CD14-positive monocyte (primary cell): ENCODE results near the gene ALDH1B1. TPM values are rescaled to one million over a fixed set of nuclear protein-coding genes. Genes with fewer than 3 reads are reported as not detected.

Source experiments
- DNase-seq, 3 donors: peaks; one replicate each; pipeline ENCODE4 v3.0.0-alpha.2; 2011 to 2022
- H2AFZ ChIP-seq: 2 replicates; pipeline ENCODE4 v1.6.0; 2012; ENCODE audit warnings: mild to moderate bottlenecking, low read depth, low read length, inconsistent platforms; ENCODE audit not compliant: insufficient read depth, poor library complexity, severe bottlenecking
- H3K27ac ChIP-seq, 2 donors: 1 replicate in 1 of 2; 2 replicates in 1 of 2; pipeline ENCODE4 v1.5.1; 2012 to 2013; ENCODE audit warnings: low read length in 2 of 2, control low read depth in 1 of 2, inconsistent platforms in 1 of 2, low read depth in 1 of 2, mild to moderate bottlenecking in 1 of 2
- H3K27me3 ChIP-seq, 2 donors: one replicate each; pipeline versions ENCODE4 v1.6.0 to v1.6.1; 2011 to 2013; ENCODE audit warnings: low read length in 2 of 2; ENCODE audit not compliant: control insufficient read depth in 2 of 2, insufficient read depth in 2 of 2
- H3K36me3 ChIP-seq, 2 donors: replicated peaks in 1 of 2; 1 replicate in 1 of 2; 2 replicates in 1 of 2; pipeline versions ENCODE4 v1.5.1 to v1.6.1; 2012 to 2013; ENCODE audit warnings: low read length in 2 of 2, control low read depth in 1 of 2, inconsistent platforms in 1 of 2, mild to moderate bottlenecking in 1 of 2; ENCODE audit not compliant: insufficient read depth in 2 of 2, control insufficient read depth in 1 of 2
- H3K4me1 ChIP-seq, 2 donors: 1 replicate in 1 of 2; 2 replicates in 1 of 2; pipeline versions ENCODE4 v1.5.1 to v1.6.1; 2012 to 2013; ENCODE audit warnings: low read length in 2 of 2, control low read depth in 1 of 2, inconsistent platforms in 1 of 2, mild to moderate bottlenecking in 1 of 2, moderate library complexity in 1 of 2; ENCODE audit not compliant: insufficient read depth in 2 of 2, control insufficient read depth in 1 of 2
- H3K4me2 ChIP-seq: replicated peaks from 2 replicates; pipeline ENCODE3; 2012; ENCODE audit warnings: low read length, moderate library complexity, mild to moderate bottlenecking; ENCODE audit not compliant: poor library complexity, severe bottlenecking; ENCODE audit errors: extremely low read depth
- H3K4me3 ChIP-seq, 3 experiments: fragments of 200-600 bp in 1 of 3; sonication (generic) in 1 of 3; replicated peaks in 1 of 3; 1 replicate in 2 of 3; 2 replicates in 1 of 3; pipeline ENCODE4 v1.5.1; 2011 to 2013; ENCODE audit warnings: low read length in 3 of 3, mild to moderate bottlenecking in 3 of 3, control low read depth in 2 of 3, low read depth in 2 of 3, inconsistent platforms in 1 of 3, moderate library complexity in 1 of 3
- H3K79me2 ChIP-seq: 2 replicates; pipeline ENCODE4 v1.6.0; 2012; ENCODE audit warnings: mild to moderate bottlenecking, control low read depth, inconsistent platforms, low read length, moderate library complexity; ENCODE audit not compliant: insufficient read depth
- H3K9ac ChIP-seq: 2 replicates; pipeline ENCODE4 v1.6.0; 2017; ENCODE audit warnings: low read length, mild to moderate bottlenecking; ENCODE audit not compliant: insufficient read depth, poor library complexity, severe bottlenecking
- H3K9me3 ChIP-seq, 2 donors: replicated peaks in 1 of 2; 1 replicate in 1 of 2; 2 replicates in 1 of 2; pipeline versions ENCODE4 v1.5.1 to v1.6.1; 2012 to 2013; ENCODE audit warnings: low read length in 2 of 2, control low read depth in 1 of 2; ENCODE audit not compliant: control insufficient read depth in 1 of 2, insufficient read depth in 1 of 2
- H4K20me1 ChIP-seq: 2 replicates; pipeline ENCODE4 v1.6.0; 2012; ENCODE audit warnings: mild to moderate bottlenecking, low read length, control low read depth, moderate library complexity; ENCODE audit not compliant: insufficient read depth
- H3K27ac Mint-ChIP-seq, 7 donors: one replicate each; pipeline ENCODE4 v1.8.0; 2020; ENCODE audit warnings: mild to moderate bottlenecking in 7 of 7, mixed read lengths in 7 of 7, moderate library complexity in 6 of 7, inconsistent platforms in 2 of 7
- H3K27me3 Mint-ChIP-seq, 3 donors: one replicate each; pipeline ENCODE4 v1.8.0; 2021 to 2022; ENCODE audit warnings: low read depth in 3 of 3, mild to moderate bottlenecking in 3 of 3, mixed read lengths in 3 of 3, moderate library complexity in 3 of 3, inconsistent platforms in 1 of 3
- H3K36me3 Mint-ChIP-seq, 2 donors: one replicate each; pipeline ENCODE4 v1.8.0; 2020; ENCODE audit warnings: mixed read lengths in 2 of 2, inconsistent platforms in 1 of 2, mild to moderate bottlenecking in 1 of 2
- H3K4me1 Mint-ChIP-seq: one replicate; pipeline ENCODE4 v1.8.0; 2020; ENCODE audit warnings: mild to moderate bottlenecking, mixed read lengths
- H3K4me3 Mint-ChIP-seq, 2 donors: one replicate each; pipeline ENCODE4 v1.8.0; 2020; ENCODE audit warnings: mild to moderate bottlenecking in 2 of 2, mixed read lengths in 2 of 2, moderate library complexity in 1 of 2
- H3K9me3 Mint-ChIP-seq, 7 donors: one replicate each; pipeline ENCODE4 v1.8.0; 2020 to 2022; ENCODE audit warnings: mixed read lengths in 7 of 7, mild to moderate bottlenecking in 6 of 7, moderate library complexity in 6 of 7, inconsistent platforms in 2 of 7
- CTCF ChIP-seq: fragments of 200-600 bp; IDR thresholded peaks from one replicate; pipeline ENCODE4 v1.8.0; 2022; ENCODE audit warnings: antibody characterized with exemption, mild to moderate bottlenecking
- WGBS: methylation state at CpG from one replicate; pipeline ENCODE4 v1.1.5; 2013; ENCODE audit warnings: missing lambda C conversion rate; ENCODE audit not compliant: insufficient coverage; 5-methylcytosine and 5-hydroxymethylcytosine counted together
- intact Hi-C, 2 donors: fragments of 100-400 bp; cut with micrococcal nuclease; formaldehyde crosslinking; loops; one replicate each; pipeline versions ENCODE4 v1.15.0 to v1.15.1; 2023
- polyA plus RNA-seq, 3 donors: library from polyadenylated mRNA; depleted of rRNA in 1 of 3; unstranded in 2 of 3; stranded (reverse) in 1 of 3; fragments of 300-500 nt in 2 of 3; fragments of >200 nt in 1 of 3; fragmentation: Illumina TruSeq in 2 of 3; gene quantifications; 1 replicate in 2 of 3; 2 replicates in 1 of 3; pipeline ENCODE4 v1.2.3, GENCODE V29; 2012 to 2021

Gene ALDH1B1
- polyA plus RNA-seq, 3 donors: 1.00 to 4.5 (median 3.8) TPM

- H3K4me1 Mint-ChIP-seq: peaks cover 4% of the 10 kb centered on the region
- H3K4me3 Mint-ChIP-seq: peak overlapping the region in 1 of 2 donors; percentile 75
- Histone ChIP-seq H3K27me3 (peaks cover 34 to 44% of the 10 kb centered on the region in 2 donors), H3K9me3 (peaks cover 0 to 5% of the 10 kb centered on the region in 2 donors), H3K9ac (no peak overlapping the region), H3K79me2 (no peaks in the 10 kb centered on the region), H3K4me1 (no peaks in the 10 kb centered on the region), H2AFZ (no peak overlapping the region), H3K36me3 (no peaks in the 10 kb centered on the region), H3K4me3 (no peak overlapping the region), H3K4me2 (no peak overlapping the region), H4K20me1 (no peaks in the 10 kb centered on the region), H3K27ac (no peak overlapping the region)
- no peak overlapping the region for H3K27ac Mint-ChIP-seq
- H3K9me3 Mint-ChIP-seq: peaks cover 0 to 1% (median 0%) of the 10 kb centered on the region in 7 donors
- no peaks in the 10 kb centered on the region for H3K36me3 Mint-ChIP-seq
- TF ChIP-seq CTCF: no peak
- intact Hi-C loops: no loop called here
- WGBS: 97% methylated on average over 4 of the region's 7 CpGs
- peaks cover 34 to 55% (median 53%) of the 10 kb centered on the region in 3 donors for H3K27me3 Mint-ChIP-seq
- no peak for DNase-seq
Observed at GRCh38 chr9:38422555-38423260, 30.2 kb downstream of the ALDH1B1 start.

GRCh38 chr9:38423273-38423972 lies 30.9 kb downstream of the ALDH1B1 start:
- peak overlapping the region; percentile 34 for H3K4me2 ChIP-seq
- no peaks in the 10 kb centered on the region for H4K20me1 ChIP-seq
- no peak overlapping the region for H3K9ac ChIP-seq
- peaks cover 37 to 58% (median 56%) of the 10 kb centered on the region in 3 donors for H3K27me3 Mint-ChIP-seq
- peaks cover 4% of the 10 kb centered on the region for H3K4me1 Mint-ChIP-seq
- peaks cover 0 to 5% of the 10 kb centered on the region in 2 donors for H3K9me3 ChIP-seq
- no peaks in the 10 kb centered on the region for H3K36me3 Mint-ChIP-seq
- no peak overlapping the region for H3K4me3 ChIP-seq
- no peak for TF ChIP-seq CTCF
- H3K27ac Mint-ChIP-seq: no peak overlapping the region
- intact Hi-C loops: no loop called here
- peaks cover 36 to 44% of the 10 kb centered on the region in 2 donors for H3K27me3 ChIP-seq
- H3K4me3 Mint-ChIP-seq: peak overlapping the region in 1 of 2 donors; percentile 75
- peaks cover 0 to 1% (median 0%) of the 10 kb centered on the region in 7 donors for H3K9me3 Mint-ChIP-seq
- no peak overlapping the region for H2AFZ ChIP-seq
- H3K27ac ChIP-seq: no peak overlapping the region
- no peaks in the 10 kb centered on the region for H3K79me2 ChIP-seq
- no peaks in the 10 kb centered on the region for H3K36me3 ChIP-seq
- WGBS: 44% methylated on average over 12 of the region's 15 CpGs
- no peak for DNase-seq
- H3K4me1 ChIP-seq: no peaks in the 10 kb centered on the region
